GM04504 (cell line): ENCODE measurements around the gene NKD1.

Source experiments
- DNase-seq: peaks from one replicate; pipeline ENCODE4 v3.0.0-alpha.2; 2012; ENCODE audit warnings: low read depth

The NKD1 gene

DNA sequence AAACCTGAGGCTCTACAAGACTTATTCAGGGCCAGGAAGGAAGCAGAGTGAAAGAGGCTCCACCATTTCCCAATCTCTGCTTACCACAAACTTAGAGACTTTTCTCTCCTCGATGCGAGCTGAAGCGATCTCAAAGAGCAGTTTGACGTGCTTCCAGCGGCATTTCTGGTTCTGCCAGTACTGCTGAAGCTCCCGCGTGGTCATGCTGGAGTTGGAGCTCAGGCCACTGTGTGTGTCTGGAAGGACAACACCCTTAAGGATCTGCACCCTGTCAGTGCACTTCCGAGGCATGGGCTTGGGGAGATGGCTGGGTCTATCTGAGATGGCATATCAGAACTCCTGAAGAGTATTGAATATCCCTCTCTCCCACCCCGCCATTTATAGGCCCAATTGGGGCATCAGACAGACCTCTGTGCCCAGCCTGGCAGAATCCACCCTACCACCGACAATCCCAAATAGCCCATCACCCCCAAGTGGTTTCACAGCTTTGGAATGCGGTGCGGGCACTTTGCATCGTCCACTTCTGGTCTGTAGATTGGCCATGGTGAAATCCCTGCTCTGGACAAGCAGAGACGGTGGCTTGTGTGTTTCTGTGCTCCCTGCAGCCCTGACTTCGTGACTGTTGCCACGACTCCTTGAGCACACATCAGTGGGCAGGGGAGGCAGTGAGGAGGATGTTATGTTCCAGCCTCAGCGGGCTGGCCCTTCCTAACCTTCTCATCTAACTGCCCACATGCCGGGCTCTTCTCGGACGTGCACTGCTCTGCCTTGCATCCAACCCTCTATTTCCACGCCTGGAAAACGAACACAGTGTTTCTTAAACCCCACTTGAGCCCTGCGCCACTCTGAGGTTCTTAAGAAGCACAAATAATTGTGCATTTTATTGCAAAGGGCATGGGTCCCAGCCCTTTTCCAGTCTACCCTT is 127.8 kb downstream of the NKD1 start:
- no peak for DNase-seq

DNA sequence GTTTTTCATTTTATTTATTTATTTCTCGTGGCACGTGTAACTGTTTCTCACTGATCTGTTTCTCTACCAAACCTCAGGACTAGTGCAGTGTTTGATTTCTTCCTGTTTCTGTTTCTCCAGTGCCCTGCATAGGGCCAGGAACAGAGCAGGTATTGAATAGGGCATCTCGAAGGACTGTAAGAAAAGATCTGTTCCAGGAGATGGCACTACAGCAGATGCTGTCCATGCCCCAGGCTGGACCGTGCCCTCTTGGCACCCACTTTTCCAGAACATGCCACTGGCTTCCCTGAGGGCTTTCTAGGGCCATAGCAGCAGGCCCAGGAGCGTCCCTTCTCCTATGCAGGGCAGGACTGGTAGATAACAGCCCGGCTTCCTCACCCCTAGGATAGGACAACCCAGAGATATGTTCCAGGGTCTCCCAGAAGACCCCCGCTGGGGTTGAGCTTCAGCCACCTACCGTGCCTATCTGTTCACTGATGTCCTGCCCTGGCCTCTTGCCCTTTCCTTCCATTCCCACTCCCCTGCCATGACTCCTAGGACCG is 128.6 kb downstream of the NKD1 start:
- no peak for DNase-seq

DNA sequence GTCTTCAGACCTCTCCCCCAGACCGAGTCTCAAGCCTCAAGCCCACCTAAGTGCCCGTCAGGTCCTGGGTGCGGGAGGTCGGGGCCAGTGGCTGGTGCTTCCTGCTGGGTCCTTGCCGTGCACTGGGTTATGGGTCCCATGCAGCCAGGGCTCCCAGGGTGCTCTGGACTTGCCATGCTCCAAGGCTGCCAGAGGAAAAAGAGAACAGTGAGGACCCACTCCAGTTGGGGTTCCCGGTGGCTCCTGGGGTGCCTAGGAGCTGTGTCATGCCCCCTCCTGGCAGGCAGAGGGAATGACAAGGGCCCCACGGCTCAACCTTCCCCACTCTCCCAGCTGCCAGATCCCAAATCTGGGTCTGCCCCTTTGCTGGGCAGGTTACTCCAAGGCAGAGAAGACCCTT is 129.2 kb downstream of the NKD1 start:
- no peak for DNase-seq

DNA sequence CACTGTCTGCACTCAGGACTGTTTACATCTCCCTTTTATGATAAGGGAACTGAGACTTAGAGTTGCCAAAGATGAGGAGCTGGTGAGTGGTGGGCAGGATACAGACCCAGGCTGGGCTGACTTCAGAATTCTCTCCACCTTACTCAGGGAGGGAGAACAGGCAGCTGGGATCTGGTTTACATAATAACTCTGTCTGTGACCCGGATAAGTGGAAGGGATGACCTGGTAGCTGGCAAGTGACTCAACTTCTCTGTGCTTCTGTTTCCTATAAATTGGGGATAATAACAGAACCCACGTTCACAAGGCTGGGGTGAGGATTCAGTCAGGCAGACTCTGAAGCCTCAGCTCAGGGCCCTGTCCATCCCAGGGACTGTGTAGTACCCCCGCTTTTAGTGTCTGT is 130.3 kb downstream of the NKD1 start:
- DNase-seq = no peak

DNA sequence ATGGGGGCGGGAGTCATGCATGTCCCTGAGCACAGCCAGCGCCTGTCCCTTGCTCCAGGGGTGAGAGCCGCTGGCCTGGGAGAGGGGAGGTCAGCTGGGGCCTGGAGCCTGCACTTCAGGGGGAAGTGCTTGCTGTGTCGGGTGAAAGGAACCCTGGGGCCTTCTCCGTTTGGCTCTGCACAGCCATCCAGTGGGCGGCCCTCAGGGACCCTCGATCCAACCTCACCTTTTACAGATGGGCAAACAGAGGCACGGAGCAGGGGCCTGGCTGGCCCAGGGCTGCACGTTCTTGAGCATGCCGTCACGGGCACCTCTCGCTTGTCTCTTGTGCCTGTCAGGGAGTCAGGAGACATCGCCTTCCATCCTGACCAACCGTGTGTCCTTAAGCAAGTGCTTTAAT is 131.1 kb downstream of the NKD1 start:
- DNase-seq = no peak

DNA sequence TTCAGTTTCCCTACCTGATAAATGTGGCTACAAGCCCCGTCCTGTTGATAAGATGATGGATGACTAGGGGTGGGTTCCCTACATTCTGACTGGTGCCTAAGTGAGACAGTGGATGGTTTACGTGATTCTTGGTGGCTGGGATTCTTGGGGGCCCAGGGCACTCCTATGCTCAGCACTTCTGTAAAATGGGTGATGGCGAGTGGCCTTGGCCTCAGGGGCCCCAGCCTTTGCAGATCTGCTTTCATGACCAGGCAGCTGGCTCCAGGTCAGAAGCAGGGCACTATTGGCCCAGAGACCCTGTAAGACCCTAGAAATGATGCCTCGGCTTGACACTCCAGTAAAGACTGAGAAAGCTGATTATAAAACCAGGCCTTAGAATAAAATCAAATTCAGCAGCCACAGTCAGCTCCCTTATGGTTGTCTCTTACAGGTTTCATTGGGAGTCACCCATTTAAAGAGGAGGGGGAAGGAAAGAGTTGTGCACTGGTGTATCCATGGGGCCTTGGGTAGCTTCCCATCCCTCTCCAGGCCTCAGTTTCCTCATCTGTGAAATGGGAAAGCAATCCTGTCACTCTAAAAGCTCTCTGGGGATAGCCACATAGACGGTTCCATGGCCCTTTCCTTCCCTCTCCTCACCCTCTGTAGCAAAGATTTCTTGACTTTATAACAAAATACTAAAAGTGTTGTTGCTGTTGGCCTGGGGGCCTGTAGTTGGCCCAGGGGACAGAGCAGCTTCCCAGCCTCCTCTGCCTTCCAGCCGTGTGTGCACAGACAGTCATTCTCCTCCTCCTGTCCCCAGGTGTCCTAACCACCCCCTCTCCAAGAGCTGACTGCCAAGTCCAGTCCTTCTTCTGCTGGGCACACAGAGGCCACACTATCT is 131.7 kb downstream of the NKD1 start:
- no peak for DNase-seq

DNA sequence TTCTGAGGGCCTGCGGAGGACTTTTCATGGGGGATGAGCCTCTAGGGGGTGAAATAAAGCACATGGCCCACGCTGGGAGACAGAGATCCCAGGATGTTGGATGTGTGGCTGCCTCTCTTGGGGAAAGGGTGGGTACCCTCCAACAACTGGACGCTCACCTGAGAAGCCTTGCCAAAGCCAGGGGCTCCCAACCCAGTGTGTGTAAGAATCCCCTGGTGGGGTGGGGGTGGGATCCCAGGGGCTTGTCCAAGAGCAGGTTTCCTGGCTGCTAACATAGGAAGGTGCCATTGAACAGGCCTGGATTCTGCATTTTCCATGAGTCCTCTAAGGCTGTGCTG is 132.3 kb downstream of the NKD1 start:
- no peak for DNase-seq

DNA sequence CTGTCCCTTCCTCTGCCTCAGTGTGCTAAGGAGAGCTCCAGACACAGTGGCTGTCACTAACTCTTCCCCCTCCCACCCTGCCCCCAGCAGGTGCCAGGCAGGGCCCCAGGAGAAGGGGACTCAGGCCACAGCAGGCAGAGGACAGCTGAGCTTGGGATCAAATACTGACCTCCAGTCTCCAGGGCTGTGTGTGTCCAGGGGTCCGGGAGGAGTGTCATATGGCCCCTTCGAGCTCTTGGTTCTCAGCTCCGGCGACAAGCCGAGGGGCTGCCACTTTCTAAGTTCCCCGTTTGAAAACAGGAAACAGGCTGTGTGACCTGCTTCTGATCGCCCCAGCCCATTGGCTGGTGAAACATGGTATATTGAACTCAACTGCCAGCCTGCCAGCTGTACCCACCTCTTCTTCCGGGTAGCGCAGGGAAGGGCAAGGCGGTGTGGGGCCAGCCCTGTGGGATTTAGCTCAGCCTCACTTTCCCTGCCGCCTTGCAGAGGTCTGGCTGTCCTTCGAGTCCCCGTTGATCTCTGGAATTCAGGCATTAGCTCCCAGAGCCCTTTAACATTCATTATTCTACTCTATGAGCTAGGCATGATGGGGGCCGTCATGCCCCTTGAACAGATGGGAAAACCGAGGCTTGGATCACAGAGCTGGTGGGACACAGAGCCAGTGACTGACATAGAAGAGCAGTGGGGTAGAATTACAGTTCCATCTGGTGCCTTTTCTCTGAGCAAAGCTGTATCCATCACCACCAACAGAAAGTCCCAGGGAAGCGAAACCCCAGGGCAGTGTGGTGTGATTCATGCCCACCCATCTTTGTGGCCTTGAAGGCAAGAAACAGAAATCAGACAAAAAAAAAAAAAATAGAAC is 133.1 kb downstream of the NKD1 start, which contains the start of gene SNX20:
TSS of gene SNX20 (minus strand) at position 292 of the 865 bp plus-strand sequence. CDS start 3,786 bp downstream, outside the sequence.
- no peak for DNase-seq

DNA sequence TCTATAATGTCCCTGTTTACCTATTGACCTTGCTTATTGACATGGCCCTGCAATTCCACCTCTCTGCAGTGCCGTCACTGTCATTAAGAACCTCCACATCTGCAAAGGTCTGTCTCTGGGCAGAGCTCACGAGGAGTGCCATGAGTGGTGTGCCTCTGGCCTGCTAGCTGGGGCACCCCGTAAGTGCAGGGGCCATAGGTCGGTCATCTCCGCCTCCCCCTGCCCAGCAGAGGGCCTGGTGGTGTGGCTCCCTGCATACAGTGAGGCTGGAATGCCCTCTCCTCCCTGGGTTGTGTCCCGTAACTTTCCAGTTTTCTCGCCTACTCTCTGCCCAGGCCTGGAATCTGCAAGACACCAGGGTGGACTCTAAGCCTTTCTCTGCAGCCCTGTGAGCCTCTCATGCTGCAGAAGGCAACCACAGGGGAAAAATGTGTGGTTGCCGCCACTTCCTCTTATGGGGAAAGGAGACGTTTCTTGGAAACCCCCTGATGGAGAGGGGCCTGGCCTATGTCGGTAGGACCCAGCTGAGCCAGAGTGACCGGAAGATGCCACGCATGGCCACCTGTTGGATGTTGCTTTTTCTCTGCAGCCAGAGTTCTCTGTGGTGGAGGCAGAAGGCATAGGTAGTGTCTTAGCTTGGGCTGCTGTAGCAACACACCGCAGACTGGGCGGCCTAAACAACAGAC is 135.6 kb downstream of the NKD1 start:
- no peak for DNase-seq

DNA sequence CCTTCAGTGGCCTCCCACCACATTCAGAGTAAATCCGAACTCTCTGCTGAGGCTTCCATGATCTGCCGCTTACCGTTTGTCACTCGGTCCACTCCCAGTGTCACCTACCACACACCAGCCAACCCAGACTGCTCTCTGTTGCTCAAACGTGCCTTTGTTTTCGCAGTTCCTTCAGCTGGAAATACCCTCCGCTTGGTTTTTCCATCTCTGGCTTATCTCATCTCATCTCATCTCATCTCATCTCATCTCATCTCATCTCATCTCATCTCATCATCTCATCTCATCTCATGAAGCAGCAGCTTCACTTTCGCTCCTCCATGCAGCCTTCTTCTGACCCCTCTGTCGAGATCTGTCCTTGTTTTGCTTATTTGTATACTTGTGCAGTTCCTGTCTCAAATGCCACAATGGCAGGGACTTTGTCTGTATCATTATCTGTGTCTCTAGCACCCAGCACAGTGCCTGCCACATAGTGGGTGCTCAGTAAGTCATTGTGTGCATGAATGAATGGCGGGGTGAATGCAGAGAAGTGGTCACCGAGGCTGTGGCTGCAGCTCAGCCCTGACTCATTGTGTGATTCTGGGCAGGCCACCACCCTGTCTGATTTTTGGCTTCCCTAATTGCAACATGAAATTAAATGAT is 136.7 kb downstream of the NKD1 start:
- DNase-seq = no peak

DNA sequence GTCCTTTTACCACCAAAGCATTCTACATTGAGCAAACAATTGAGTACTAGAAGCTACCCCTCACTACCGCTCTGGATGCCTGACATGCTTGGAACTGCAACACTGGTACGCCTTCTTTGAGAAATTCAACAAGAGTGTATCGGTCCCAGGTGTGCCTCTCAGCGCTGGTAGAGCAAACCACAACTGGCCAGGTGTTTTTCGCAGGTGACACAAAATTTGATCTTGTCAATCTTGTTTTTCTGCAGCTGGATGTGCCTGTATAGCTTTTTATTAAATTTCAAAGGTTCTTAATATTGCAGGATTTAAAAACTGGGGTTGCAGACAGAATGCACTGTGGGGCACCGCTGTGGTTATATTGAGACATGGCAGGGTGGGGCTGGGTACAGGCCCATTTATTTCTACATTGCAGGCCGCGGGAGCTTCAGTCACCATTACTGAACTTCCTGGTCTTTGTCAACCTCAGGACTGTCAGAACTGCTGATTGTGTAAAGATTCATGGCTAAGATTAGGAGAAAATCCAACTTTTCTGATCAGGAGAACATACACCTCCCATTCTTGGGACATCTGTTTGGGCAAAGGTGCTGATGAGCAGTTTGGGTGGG is 137.4 kb downstream of the NKD1 start:
- DNase-seq = no peak

DNA sequence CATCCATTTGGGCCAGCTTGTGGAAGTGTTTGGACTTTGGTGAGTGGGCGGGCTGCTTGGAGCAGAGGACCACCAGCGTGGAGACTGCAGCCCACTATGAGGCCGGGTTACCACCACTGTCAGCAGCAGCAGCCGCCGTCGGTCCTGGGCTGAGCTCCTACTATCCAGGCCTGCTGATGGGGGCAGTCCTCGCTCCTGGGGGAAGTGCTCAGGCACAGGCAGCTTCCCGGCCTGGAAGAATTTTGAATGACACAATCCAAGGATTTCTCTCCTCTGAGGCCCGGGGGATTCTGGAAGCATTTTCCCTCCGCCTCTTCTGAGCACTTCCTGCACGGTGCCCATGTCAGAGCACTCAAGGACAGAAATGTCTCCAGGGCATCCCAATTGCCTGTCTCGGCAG is 139.9 kb downstream of the NKD1 start:
- DNase-seq = no peak

DNA sequence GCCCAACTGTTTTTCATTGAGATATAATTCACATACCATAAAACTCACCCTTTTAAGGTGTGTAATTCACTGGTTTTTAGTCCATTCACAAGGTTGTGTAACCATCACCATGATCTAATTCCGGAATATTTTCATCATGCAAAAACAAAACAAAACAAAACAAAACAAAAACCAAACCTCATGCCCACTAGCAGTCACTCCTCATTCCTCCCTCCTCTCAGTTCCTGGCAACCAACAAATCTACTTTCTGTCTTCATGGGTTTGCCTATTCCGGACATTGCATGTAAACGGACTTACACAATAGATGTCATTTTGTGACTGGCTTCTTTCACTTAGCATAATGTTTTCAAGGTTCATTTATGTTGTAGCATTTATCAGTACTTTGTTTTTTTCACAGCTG is 140.7 kb downstream of the NKD1 start:
- DNase-seq = no peak

DNA sequence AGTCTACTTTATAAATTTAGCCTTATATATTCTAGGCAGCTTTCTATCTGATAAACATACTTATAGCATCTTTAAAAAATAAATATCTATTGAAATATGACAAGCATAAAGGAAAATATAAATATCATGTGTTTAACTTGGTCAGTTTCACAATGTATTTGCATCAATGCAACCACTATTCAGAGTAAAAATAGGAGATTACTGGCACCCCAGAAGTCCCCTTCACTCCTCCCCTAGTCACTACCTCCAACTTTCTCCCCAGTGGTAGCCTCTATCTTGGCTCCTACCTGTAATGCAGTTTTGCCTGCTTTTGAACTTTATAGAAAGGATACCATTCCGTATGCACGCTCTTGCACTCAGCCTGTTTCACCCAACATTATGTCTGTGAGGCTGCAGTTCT is 142.0 kb downstream of the NKD1 start:
- no peak for DNase-seq

DNA sequence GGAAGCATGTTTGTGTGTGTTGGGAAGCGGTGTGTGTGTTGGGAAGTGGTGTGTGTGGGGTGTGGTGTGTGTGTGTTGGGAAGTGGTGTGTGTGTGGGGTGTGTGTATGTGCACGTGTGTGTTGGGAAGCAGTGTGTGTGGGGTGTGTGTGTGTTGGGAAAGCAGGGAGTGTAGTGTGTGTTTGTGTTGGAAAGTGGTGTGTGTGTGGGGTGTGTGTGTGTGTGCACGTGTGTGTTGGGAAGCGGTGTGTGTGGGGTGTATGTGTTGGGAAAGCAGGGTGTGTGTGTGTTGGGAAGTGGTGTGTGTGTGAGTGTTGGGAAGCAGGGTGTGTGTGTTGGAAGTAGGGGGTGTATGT is 144.4 kb downstream of the NKD1 start:
- no peak for DNase-seq

DNA sequence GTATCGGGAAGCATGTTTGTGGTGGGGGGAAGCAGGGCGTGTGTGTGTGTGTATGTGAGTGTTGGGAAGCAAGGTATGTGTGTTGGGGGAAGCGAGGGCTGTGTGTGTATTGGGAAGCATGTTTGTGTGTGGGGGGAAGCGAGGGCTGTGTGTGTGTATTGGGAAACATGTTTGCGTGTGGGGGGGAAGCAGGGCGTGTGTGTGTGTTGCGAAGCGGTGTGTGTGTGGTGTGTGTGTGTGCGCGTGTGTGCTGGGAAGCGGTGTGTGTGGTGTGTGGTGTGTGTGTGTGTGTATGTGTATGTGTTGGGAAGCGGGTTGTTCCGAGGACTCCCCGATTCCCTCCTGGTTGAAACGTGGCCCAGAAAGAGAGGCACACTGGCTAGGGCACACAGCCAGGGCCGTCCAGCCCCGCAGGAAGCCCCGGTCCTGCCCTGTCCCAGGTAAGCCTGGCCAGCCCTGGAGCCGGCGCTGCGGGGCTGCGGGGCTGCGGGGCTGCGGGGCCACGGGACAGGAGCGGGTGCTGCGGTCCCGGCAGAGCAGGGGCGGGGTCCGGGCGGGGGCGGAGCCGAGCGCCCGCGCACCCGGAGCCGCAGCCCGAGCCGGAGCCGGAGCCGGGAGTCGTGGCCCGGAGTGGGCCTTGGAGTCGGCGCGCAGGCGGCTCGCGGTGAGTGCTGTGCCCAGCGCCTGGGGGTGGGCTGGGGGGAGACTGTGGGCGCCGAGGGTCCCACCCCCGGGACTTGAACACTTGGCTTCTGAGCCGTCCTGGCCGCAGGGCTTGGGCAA is 145.0 kb downstream of the NKD1 start, which contains the start of gene NOD2:
TSS of gene NOD2 (plus strand) at position 608 of the 783 bp plus-strand sequence. CDS start 5,890 bp downstream, outside the sequence.
- no peak for DNase-seq

DNA sequence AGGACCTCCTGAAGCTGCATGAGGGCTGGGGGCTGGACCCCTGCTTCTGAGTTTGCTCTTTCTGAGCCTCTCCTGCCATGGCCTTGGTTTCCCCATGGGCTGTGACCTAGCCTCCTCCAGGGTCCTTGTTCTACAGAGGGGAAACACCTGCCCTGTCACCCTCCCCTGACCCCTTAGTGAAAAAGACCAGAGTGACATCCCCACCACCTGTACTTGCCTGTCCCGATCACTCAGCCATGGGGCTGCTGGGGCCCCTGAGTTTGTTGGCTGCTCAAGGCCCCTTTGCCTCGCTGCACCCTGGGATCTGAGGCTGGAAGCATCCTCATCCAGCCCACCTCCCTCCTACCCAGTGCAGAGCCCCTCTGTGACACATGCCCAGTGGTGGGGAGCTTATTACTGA is 146.0 kb downstream of the NKD1 start:
- no peak for DNase-seq

DNA sequence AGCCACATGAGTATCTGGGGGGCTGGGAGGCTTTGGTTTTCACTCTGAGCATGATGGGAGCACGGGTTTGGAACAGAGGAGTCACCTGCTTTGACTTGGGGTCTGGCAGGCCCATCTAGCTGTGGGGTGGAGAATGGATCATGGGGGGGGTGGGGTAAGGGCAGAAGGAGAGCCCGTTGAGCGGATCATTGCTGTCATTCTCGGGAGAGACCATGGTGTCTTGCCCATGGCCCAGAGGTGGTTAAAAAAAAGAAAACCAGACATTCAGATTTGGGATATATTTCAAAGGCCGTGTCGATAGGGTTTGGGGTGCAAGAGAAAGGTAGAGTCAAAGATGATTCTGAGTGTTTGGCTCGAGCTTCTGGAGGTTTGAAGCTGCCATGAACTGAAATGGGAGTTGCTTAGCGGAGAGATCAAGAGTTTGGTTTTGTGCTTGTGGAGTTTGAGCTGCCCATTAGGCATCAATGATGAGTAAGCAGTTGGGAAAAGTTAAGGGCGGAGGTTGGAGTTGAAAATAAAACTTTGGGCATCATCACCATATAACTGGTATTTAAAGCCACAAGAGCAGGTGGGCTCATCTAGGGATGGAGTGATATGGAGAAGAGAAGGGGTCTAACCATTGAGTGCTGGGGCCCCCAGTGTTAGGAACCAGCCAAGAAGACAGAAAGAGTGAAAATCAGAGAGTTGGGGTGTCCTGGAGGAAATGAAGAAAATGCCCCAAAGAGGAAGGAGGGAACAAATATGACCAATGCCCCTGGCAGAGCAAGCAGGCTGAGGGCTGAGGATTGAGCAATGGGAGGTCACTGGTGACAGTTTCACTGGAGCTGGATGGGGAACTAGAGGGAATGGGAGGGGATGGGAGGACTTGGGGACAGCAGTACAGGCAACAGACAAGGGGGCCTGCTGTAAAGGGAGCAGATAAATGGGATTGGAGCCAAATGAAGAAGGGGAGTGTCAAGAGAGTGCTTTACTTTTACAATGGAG is 147.1 kb downstream of the NKD1 start:
- DNase-seq = no peak
